ENCODE measurements around the gene MUS81. TPM values are rescaled to one million over a fixed set of nuclear protein-coding genes. Genes with fewer than 3 reads are reported as not detected.
A peak's percentile ranks its signal among the peaks of the same experiment; 100 is the strongest.

Gene MUS81
- total and polyA plus RNA-seq, 9 of the 15 experiments (the other 6 are each of a cell fraction or from before 2014, with no cell fraction given), result 13.4 to 118 (median 53.7) TPM

DNA sequence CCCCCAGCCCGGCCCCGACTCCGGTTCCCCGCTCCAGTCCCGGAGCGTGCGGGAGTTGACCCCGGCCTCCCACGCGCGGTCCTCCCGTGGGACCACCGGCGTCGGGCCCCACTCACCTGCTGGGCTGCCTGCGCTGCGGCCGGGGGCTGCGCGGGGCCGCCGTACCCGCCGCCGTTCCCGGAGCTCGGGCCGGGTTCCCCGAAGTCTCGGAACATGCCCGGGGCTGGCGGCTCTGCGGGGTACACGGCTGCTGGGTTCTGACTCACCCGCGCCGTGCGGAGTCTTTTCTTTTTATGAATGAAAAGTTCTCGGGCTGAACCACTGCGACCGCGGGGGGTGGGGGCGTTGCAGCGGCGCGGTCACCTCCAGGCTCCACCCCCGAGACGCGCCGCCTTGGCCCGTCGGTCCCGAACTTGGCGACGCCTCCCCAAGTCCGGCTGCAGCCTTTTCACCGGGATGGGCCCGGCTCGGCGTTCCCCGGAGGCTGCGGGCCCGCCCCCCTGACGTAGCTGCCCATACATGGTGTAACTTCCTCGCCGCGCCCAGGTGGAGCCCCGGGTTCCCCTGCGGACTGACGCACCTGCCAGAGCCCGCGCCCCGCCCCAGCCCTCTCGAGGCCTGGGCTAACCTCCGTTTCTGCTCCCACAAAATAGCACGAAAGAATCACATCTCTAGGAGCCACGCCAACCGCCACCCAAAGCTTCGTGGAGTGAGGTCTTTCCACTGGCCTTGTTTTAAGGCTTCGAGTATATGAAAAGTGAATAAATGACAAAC is 40.1 kb downstream of the MUS81 start, which contains the start of gene FOSL1 (continued):
- TF ChIP-seq, protein P1, sequence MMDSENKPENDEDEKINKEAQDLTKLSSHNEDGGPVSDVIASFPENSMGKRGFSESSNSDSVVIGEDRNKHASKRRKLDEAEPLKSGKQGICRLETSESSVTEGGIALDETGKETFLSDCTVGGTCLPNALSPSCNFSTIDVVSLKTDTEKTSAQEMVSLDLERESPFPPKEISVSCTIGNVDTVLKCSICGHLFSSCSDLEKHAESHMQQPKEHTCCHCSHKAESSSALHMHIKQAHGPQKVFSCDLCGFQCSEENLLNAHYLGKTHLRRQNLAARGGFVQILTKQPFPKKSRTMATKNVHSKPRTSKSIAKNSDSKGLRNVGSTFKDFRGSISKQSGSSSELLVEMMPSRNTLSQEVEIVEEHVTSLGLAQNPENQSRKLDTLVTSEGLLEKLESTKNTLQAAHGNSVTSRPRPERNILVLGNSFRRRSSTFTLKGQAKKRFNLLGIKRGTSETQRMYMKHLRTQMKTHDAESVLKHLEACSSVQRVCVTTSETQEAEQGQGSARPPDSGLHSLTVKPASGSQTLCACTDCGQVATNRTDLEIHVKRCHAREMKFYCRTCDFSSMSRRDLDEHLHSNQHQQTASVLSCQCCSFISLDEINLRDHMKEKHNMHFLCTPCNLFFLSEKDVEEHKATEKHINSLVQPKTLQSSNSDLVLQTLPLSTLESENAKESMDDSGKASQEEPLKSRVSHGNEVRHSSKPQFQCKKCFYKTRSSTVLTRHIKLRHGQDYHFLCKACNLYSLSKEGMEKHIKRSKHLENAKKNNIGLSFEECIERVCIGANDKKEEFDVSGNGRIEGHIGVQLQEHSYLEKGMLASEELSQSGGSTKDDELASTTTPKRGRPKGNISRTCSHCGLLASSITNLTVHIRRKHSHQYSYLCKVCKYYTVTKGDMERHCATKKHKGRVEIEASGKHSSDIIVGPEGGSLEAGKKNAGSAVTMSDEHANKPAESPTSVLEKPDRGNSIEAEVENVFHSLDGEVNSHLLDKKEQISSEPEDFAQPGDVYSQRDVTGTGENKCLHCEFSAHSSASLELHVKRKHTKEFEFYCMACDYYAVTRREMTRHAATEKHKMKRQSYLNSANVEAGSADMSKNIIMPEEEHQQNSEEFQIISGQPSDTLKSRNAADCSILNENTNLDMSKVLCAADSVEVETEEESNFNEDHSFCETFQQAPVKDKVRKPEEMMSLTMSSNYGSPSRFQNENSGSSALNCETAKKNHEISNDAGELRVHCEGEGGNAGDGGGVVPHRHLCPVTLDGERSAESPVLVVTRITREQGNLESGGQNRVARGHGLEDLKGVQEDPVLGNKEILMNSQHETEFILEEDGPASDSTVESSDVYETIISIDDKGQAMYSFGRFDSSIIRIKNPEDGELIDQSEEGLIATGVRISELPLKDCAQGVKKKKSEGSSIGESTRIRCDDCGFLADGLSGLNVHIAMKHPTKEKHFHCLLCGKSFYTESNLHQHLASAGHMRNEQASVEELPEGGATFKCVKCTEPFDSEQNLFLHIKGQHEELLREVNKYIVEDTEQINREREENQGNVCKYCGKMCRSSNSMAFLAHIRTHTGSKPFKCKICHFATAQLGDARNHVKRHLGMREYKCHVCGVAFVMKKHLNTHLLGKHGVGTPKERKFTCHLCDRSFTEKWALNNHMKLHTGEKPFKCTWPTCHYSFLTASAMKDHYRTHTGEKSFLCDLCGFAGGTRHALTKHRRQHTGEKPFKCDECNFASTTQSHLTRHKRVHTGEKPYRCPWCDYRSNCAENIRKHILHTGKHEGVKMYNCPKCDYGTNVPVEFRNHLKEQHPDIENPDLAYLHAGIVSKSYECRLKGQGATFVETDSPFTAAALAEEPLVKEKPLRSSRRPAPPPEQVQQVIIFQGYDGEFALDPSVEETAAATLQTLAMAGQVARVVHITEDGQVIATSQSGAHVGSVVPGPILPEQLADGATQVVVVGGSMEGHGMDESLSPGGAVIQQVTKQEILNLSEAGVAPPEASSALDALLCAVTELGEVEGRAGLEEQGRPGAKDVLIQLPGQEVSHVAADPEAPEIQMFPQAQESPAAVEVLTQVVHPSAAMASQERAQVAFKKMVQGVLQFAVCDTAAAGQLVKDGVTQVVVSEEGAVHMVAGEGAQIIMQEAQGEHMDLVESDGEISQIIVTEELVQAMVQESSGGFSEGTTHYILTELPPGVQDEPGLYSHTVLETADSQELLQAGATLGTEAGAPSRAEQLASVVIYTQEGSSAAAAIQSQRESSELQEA (IDR thresholded peaks at IDR 0.05; ENCODE audit: low read depth), result no peak
- TF ChIP-seq ATF7 (IDR thresholded peaks at IDR 0.05) (peak; percentile 99), SMAD4 (CRISPR knock-in tag; conservative IDR thresholded peaks at IDR 0.05) (peak; percentile 86), ZNF140 (CRISPR knock-in tag; IDR thresholded peaks at IDR 0.05) (no peak), HDAC8 (tag; IDR thresholded peaks at IDR 0.05) (no peak), NR0B1 (IDR thresholded peaks at IDR 0.05; ENCODE audit: partially characterized antibody) (no peak)
- TF ChIP-seq, protein P2, sequence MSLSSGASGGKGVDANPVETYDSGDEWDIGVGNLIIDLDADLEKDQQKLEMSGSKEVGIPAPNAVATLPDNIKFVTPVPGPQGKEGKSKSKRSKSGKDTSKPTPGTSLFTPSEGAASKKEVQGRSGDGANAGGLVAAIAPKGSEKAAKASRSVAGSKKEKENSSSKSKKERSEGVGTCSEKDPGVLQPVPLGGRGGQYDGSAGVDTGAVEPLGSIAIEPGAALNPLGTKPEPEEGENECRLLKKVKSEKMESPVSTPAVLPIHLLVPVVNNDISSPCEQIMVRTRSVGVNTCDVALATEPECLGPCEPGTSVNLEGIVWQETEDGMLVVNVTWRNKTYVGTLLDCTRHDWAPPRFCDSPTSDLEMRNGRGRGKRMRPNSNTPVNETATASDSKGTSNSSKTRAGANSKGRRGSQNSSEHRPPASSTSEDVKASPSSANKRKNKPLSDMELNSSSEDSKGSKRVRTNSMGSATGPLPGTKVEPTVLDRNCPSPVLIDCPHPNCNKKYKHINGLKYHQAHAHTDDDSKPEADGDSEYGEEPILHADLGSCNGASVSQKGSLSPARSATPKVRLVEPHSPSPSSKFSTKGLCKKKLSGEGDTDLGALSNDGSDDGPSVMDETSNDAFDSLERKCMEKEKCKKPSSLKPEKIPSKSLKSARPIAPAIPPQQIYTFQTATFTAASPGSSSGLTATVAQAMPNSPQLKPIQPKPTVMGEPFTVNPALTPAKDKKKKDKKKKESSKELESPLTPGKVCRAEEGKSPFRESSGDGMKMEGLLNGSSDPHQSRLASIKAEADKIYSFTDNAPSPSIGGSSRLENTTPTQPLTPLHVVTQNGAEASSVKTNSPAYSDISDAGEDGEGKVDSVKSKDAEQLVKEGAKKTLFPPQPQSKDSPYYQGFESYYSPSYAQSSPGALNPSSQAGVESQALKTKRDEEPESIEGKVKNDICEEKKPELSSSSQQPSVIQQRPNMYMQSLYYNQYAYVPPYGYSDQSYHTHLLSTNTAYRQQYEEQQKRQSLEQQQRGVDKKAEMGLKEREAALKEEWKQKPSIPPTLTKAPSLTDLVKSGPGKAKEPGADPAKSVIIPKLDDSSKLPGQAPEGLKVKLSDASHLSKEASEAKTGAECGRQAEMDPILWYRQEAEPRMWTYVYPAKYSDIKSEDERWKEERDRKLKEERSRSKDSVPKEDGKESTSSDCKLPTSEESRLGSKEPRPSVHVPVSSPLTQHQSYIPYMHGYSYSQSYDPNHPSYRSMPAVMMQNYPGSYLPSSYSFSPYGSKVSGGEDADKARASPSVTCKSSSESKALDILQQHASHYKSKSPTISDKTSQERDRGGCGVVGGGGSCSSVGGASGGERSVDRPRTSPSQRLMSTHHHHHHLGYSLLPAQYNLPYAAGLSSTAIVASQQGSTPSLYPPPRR (CRISPR knock-in tag; IDR thresholded peaks at IDR 0.05; ENCODE audit: borderline replicate concordance), result no peak
- TF ChIP-seq, protein P3, sequence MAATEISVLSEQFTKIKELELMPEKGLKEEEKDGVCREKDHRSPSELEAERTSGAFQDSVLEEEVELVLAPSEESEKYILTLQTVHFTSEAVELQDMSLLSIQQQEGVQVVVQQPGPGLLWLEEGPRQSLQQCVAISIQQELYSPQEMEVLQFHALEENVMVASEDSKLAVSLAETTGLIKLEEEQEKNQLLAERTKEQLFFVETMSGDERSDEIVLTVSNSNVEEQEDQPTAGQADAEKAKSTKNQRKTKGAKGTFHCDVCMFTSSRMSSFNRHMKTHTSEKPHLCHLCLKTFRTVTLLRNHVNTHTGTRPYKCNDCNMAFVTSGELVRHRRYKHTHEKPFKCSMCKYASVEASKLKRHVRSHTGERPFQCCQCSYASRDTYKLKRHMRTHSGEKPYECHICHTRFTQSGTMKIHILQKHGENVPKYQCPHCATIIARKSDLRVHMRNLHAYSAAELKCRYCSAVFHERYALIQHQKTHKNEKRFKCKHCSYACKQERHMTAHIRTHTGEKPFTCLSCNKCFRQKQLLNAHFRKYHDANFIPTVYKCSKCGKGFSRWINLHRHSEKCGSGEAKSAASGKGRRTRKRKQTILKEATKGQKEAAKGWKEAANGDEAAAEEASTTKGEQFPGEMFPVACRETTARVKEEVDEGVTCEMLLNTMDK (IDR thresholded peaks at IDR 0.05; ENCODE audit: borderline replicate concordance, insufficient read depth, low read depth, low read length, poor library complexity, severe bottlenecking), result no peak
